HFFc6 (cell line): ENCODE measurements around the gene TRIM46. TPM values are rescaled to one million over a fixed set of nuclear protein-coding genes. Genes with fewer than 3 reads are reported as not detected.
"Not testable (repeated sequence)": the region's sequence is repeated elsewhere in the genome, so short reads cannot be mapped to it uniquely, and the experiment has no call there.

ENCODE experiments used
- DNase-seq: peaks from one replicate; pipeline ENCODE4 v3.0.0-alpha.2; 2018
- H3K27ac Mint-ChIP-seq: 2 replicates; pipeline ENCODE4 v1.8.0; 2020; ENCODE audit warnings: mild to moderate bottlenecking, mixed read lengths
- H3K27me3 Mint-ChIP-seq: 2 replicates; pipeline ENCODE4 v1.8.0; 2021; ENCODE audit warnings: mild to moderate bottlenecking, moderate library complexity, mixed read lengths; ENCODE audit not compliant: insufficient read depth
- H3K36me3 Mint-ChIP-seq: 2 replicates; pipeline ENCODE4 v1.8.0; 2021; ENCODE audit warnings: low read depth, mixed read lengths
- H3K4me1 Mint-ChIP-seq: 2 replicates; pipeline ENCODE4 v1.8.0; 2020; ENCODE audit warnings: low read depth, mixed read lengths
- H3K4me3 Mint-ChIP-seq: 2 replicates; pipeline ENCODE4 v1.8.0; 2020; ENCODE audit warnings: mild to moderate bottlenecking, moderate library complexity, mixed read lengths
- H3K9me3 Mint-ChIP-seq: 2 replicates; pipeline ENCODE4 v1.8.0; 2020; ENCODE audit warnings: mild to moderate bottlenecking, mixed read lengths
- CTCF ChIP-seq: fragments of 200-600 bp; sonication (generic); IDR thresholded peaks from 2 replicates; pipeline ENCODE4 v1.5.0; 2021; ENCODE audit warnings: antibody characterized with exemption, mild to moderate bottlenecking
- total RNA-seq, 6 experiments: library from RNA; stranded (reverse); fragmentation: NEBNext Ultra II Directional; extraction: Animal tissue kit (Norgen Biotek cat#: 25700); gene quantifications; 2 replicates in 1 of 6; 3 replicates in 5 of 6; pipeline ENCODE4 v1.2.3, GENCODE V29; 2021

TRIM46 gene
- total RNA-seq, 6 experiments from 2014 or later: 5.1 to 7.1 (median 6.1) TPM

GRCh38 chr1:155166051-155166470 lies 7.6 kb upstream of the TRIM46 start:
- H3K4me3 Mint-ChIP-seq: no peak overlapping the region
- H3K36me3 Mint-ChIP-seq: peaks cover 7% of the 10 kb centered on the region; the same call in 1 of the 2 replicates
- peaks cover 7% of the 10 kb centered on the region for H3K4me1 Mint-ChIP-seq
- no peak for DNase-seq
- no peak overlapping the region for H3K27ac Mint-ChIP-seq
- no peaks in the 10 kb centered on the region for H3K9me3 Mint-ChIP-seq
- TF ChIP-seq CTCF: no peak
- peaks cover 11% of the 10 kb centered on the region for H3K27me3 Mint-ChIP-seq

- H3K27ac Mint-ChIP-seq: no peak overlapping the region
- DNase-seq: no peak
- no peak for TF ChIP-seq CTCF
- no peaks in the 10 kb centered on the region for H3K9me3 Mint-ChIP-seq
- H3K4me3 Mint-ChIP-seq: no peak overlapping the region
- H3K4me1 Mint-ChIP-seq: peaks cover 8% of the 10 kb centered on the region
- peaks cover 7% of the 10 kb centered on the region; the same call in 1 of the 2 replicates for H3K36me3 Mint-ChIP-seq
- H3K27me3 Mint-ChIP-seq: peaks cover 11% of the 10 kb centered on the region
Measured at GRCh38 chr1:155166471-155167165, 7.0 kb upstream of the TRIM46 start.

GRCh38 chr1:155167166-155168104 lies 6.2 kb upstream of the TRIM46 start:
- Mint-ChIP-seq H3K4me3 (peak overlapping the region; percentile 47), H3K27me3 (peaks cover 8% of the 10 kb centered on the region), H3K9me3 (no peaks in the 10 kb centered on the region), H3K27ac (peak overlapping the region; percentile 53), H3K36me3 (peaks cover 14% of the 10 kb centered on the region), H3K4me1 (peaks cover 16% of the 10 kb centered on the region)
- peak; percentile 92 for TF ChIP-seq CTCF
- peak; percentile 59 for DNase-seq

- not testable (repeated sequence) for H3K27me3 Mint-ChIP-seq, H3K4me3 Mint-ChIP-seq, H3K27ac Mint-ChIP-seq, DNase-seq, H3K9me3 Mint-ChIP-seq
- TF ChIP-seq CTCF: peak; percentile 32
- Mint-ChIP-seq H3K36me3 (peaks cover 14% of the 10 kb centered on the region), H3K4me1 (peaks cover 16% of the 10 kb centered on the region)
Measured at GRCh38 chr1:155168105-155168445, 5.6 kb upstream of the TRIM46 start.

DNA sequence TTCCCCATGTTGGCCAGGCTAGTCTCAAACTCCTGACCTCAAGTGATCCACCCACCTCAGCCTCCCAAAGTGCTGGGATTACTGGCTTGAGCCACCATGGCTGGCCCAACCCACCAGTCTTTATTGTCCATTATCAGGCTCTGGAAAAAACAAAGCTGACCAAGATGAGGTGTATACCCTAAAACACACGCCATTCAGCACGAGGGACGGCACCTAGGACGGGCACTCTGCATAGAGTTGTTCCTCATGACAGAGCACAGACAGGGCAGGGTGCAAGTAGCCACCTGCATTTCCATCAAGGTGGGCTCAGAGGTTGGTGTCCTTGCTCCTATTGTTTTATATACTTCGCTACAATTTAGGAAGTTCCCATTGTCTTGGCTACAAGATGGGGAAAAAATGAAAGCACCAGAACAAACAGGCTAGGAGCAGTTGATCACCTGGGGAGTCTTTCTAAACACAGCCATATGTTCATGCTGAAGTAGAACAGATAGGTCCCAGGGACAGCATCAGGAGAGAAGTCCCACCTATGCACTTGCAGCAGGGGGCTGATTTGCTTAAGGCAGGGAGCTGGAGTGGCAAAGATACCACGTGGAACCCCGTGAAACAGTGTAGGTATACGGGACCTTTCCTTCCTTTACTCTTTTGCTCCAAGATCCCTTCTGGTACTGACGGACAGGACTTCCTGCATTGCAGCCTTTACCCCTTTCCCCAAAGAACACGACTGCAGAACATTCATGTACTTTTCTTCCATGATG lies 5.0 kb upstream of the TRIM46 start:
- TF ChIP-seq CTCF: no peak
- Mint-ChIP-seq H3K36me3 (peaks cover 14% of the 10 kb centered on the region), H3K4me3 (no peak overlapping the region), H3K4me1 (peaks cover 21% of the 10 kb centered on the region), H3K27ac (no peak overlapping the region), H3K9me3 (no peaks in the 10 kb centered on the region), H3K27me3 (peaks cover 7% of the 10 kb centered on the region)
- DNase-seq: no peak
